B cell (primary cell): ENCODE data around the gene GAREM2.

Source experiments
- CTCF ChIP-seq: fragments of 200-600 bp; IDR thresholded peaks from one replicate; pipeline ENCODE4 v1.8.0; 2022; ENCODE audit warnings: antibody characterized with exemption, mild to moderate bottlenecking
- EZH2 ChIP-seq: IDR thresholded peaks from 2 replicates; pipeline ENCODE4 v1.6.1; 2012; ENCODE audit warnings: borderline replicate concordance, low read depth, mild to moderate bottlenecking, moderate library complexity, low read length; ENCODE audit not compliant: insufficient read depth, poor library complexity, severe bottlenecking

DNA sequence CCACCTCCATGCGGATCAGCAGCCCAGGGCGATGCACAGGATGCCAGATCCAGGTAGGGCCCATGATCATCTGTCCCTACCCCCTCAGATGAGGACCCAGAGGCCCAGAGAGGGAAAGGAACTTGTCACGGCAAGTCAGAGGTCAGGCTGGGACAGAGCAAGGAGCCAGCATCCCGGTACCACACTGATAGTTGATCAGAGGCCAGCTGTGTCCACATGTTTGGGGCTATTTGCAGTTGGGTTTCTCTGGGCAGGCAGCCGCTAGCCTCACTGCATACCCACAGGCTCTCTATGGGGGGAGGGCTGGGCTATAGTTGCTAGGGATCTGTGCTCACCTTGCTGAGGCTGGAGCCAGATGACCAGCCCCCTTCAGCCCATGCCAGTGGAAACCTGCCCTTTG lies 9.6 kb downstream of the GAREM2 start:
- no peak for TF ChIP-seq CTCF
- TF ChIP-seq EZH2, result no peak
